T-cell (primary cell): ENCODE measurements around the gene PGGT1B. TPM values are rescaled to one million over a fixed set of nuclear protein-coding genes. Genes with fewer than 3 reads are reported as not detected.
A peak's percentile ranks its signal among the peaks of the same experiment; 100 is the strongest.

ENCODE experiments used
- ATAC-seq, 4 experiments: fragments of 200-7000 bp in 3 of 4; fragments of 150-1000 bp in 1 of 4; cut with Tn5 transposase; replicated peaks in 1 of 4; 1 replicate in 3 of 4; 2 replicates in 1 of 4; pipeline ENCODE4 v1.10.0; 2021; ENCODE audit warnings: moderate library complexity in 3 of 4, mild to moderate bottlenecking in 2 of 4, moderate number of reproducible peaks in 1 of 4
- CTCF ChIA-PET, 2 donors: fragments of 300-600 bp; sonication (Branson Sonifier 250); formaldehyde crosslinking; loops; one replicate each; lab custom pipeline; 2022; ENCODE audit warnings: antibody characterized with exemption in 2 of 2; lab: Charles Lee
- POLR2A ChIA-PET, 2 donors: fragments of 300-600 bp; sonication (Branson Sonifier 250); formaldehyde crosslinking; loops; one replicate each; lab custom pipeline; 2022; ENCODE audit warnings: antibody characterized with exemption in 2 of 2; lab: Charles Lee
- DNase-seq, 35 experiments: peaks; one replicate each; pipeline versions ENCODE4 v3.0.0 to v3.0.0-alpha.2; 2013 to 2023
- H3K27ac ChIP-seq: one replicate; pipeline ENCODE4 v1.5.1; 2013; ENCODE audit warnings: low read length
- H3K27me3 ChIP-seq, 2 experiments: replicated peaks in 1 of 2; 1 replicate in 1 of 2; 2 replicates in 1 of 2; pipeline versions ENCODE4 v1.6.1 to v1.7.0; 2013; ENCODE audit warnings: low read length in 1 of 2, mixed read lengths in 1 of 2; ENCODE audit not compliant: control insufficient read depth in 2 of 2, insufficient read depth in 2 of 2; ENCODE audit errors: extremely low read depth in 1 of 2
- H3K36me3 ChIP-seq, 2 donors: 1 replicate in 1 of 2; 2 replicates in 1 of 2; pipeline versions ENCODE4 v1.6.1 to v1.7.0; 2013; ENCODE audit warnings: low read length in 1 of 2; ENCODE audit not compliant: control insufficient read depth in 2 of 2, insufficient read depth in 1 of 2; ENCODE audit errors: extremely low read depth in 1 of 2
- H3K4me1 ChIP-seq, 2 experiments: 1 replicate in 1 of 2; 2 replicates in 1 of 2; pipeline versions ENCODE4 v1.6.1 to v1.7.0; 2013; ENCODE audit warnings: low read length in 2 of 2, mixed read lengths in 1 of 2; ENCODE audit not compliant: insufficient read depth in 2 of 2, control insufficient read depth in 1 of 2; ENCODE audit errors: extremely low read depth in 1 of 2
- H3K4me3 ChIP-seq, 2 donors: 1 replicate in 1 of 2; 2 replicates in 1 of 2; pipeline versions ENCODE4 v1.5.1 to v1.7.0; 2013; ENCODE audit warnings: mild to moderate bottlenecking in 2 of 2, low read length in 1 of 2, moderate library complexity in 1 of 2; ENCODE audit not compliant: control insufficient read depth in 1 of 2; ENCODE audit errors: extremely low read depth in 1 of 2
- H3K9me3 ChIP-seq: 2 replicates; pipeline ENCODE4 v1.7.0; 2013
- H3K27ac Mint-ChIP-seq, 2 donors: one replicate each; pipeline ENCODE4 v1.8.0; 2020 to 2021; ENCODE audit warnings: mild to moderate bottlenecking in 2 of 2, mixed read lengths in 2 of 2
- H3K27me3 Mint-ChIP-seq, 2 donors: one replicate each; pipeline ENCODE4 v1.8.0; 2021 to 2022; ENCODE audit warnings: mixed read lengths in 2 of 2
- H3K36me3 Mint-ChIP-seq: one replicate; pipeline ENCODE4 v1.8.0; 2021; ENCODE audit warnings: mixed read lengths
- H3K4me1 Mint-ChIP-seq, 3 donors: one replicate each; pipeline ENCODE4 v1.8.0; 2020 to 2022; ENCODE audit warnings: mixed read lengths in 3 of 3, mild to moderate bottlenecking in 1 of 3
- H3K4me3 Mint-ChIP-seq, 3 donors: one replicate each; pipeline ENCODE4 v1.8.0; 2020 to 2022; ENCODE audit warnings: mild to moderate bottlenecking in 3 of 3, mixed read lengths in 3 of 3, moderate library complexity in 3 of 3
- H3K9me3 Mint-ChIP-seq, 3 donors: one replicate each; pipeline ENCODE4 v1.8.0; 2020 to 2022; ENCODE audit warnings: mixed read lengths in 3 of 3
- WGBS: methylation state at CpG from one replicate; pipeline ENCODE4 v1.1.5; 2013; ENCODE audit warnings: missing lambda C conversion rate; ENCODE audit not compliant: insufficient coverage; 5-methylcytosine and 5-hydroxymethylcytosine counted together
- total RNA-seq, 35 experiments: library from RNA in 6 of 35; stranded (reverse) in 6 of 35; fragments of 120-200 nt in 1 of 35; gene quantifications; one replicate each; pipeline versions ENCODE4 v1.2.1 to v1.2.4 and lab custom pipeline; 2013 to 2026

The PGGT1B gene
- total RNA-seq, 5 donors from 2014 or later (not counting 1 experiment from before 2014, with no cell fraction given), result 35.0 to 45.6 (median 36.0) TPM

DNA sequence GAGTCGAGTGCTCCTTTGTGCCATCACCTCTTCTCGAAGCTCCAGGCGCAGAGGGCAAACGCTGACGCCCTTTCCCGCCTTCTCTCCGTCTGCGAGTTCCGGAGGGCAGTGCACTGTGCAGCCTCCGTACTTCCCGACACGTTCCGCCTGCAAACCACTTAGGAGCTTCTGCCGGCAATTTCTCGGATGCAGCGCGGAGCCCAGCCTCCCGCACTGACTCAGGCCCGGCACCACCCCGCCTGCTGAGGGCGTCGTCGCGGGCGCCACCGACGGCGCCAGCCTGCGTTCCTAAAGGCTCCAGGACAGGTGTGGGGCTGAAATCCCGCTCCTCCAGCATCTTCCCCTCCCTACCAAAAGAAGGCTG, 83.7 kb downstream of the PGGT1B start:
- POLR2A ChIA-PET, result no interaction called here

GRCh38 chr5:115170929-115171510, 91.7 kb downstream of the PGGT1B start:
- ATAC-seq (no peak), DNase-seq (no peak)
- Histone ChIP-seq H3K4me1 (peaks cover 8 to 21% of the 10 kb centered on the region in 2 experiments), H3K36me3 (no peaks in the 10 kb centered on the region), H3K27me3 (peaks cover 4 to 54% of the 10 kb centered on the region in 2 experiments), H3K27ac (no peak overlapping the region), H3K9me3 (no peaks in the 10 kb centered on the region), H3K4me3 (peak overlapping the region; percentile 57 to 66)
- Mint-ChIP-seq H3K4me3 (peak overlapping the region; percentile 74 to 85 (median 76)), H3K36me3 (peaks cover 6% of the 10 kb centered on the region), H3K4me1 (peaks cover 9 to 17% (median 10%) of the 10 kb centered on the region in 3 donors), H3K9me3 (peaks cover 2 to 6% (median 6%) of the 10 kb centered on the region in 3 donors), H3K27ac (no peak overlapping the region), H3K27me3 (peaks cover 57 to 73% of the 10 kb centered on the region in 2 donors)
- POLR2A ChIA-PET, result interaction anchor here in 1 of 2 donors (0.6 kb wide), 1 partner anchor 62 kb away, joined by 4 read pairs; no protein-coding TSS in a partner anchor
- CTCF ChIA-PET, result interaction anchor here in 1 of 2 donors (0.7 kb wide), 1 partner anchor 126 kb away, joined by 3 read pairs; the partner anchor contains the start of gene CCDC112
- WGBS, result 20% methylated on average over 7 of the region's 16 CpGs

More for the DNA sequence above, 83.7 kb downstream of the PGGT1B start:
- Histone ChIP-seq H3K36me3 (no peaks in the 10 kb centered on the region), H3K4me3 (peak overlapping the region in 1 of 2 donors; percentile 69), H3K4me1 (peaks cover 2 to 17% of the 10 kb centered on the region in 2 experiments), H3K27ac (no peak overlapping the region), H3K9me3 (peaks cover 3% of the 10 kb centered on the region), H3K27me3 (peaks cover 26 to 42% of the 10 kb centered on the region in 2 experiments)
- CTCF ChIA-PET, result interaction anchor here in 1 of 2 donors (0.5 kb wide), 1 partner anchor 77 kb away, joined by 4 read pairs; no protein-coding TSS in a partner anchor
- peak overlapping the region in 2 of 3 donors; percentile 6 to 90 for H3K4me3 Mint-ChIP-seq
- WGBS, result 27% methylated on average over 30 of the region's 30 CpGs
- no peak overlapping the region for H3K27ac Mint-ChIP-seq
- no peak for DNase-seq
- no peaks in the 10 kb centered on the region for H3K36me3 Mint-ChIP-seq
- H3K27me3 Mint-ChIP-seq, result peaks cover 70 to 73% of the 10 kb centered on the region in 2 donors
- peak in 1 of 4 experiments; percentile 16 for ATAC-seq
- peaks cover 7 to 13% (median 11%) of the 10 kb centered on the region in 3 donors for H3K4me1 Mint-ChIP-seq
- peaks cover 0 to 3% (median 0%) of the 10 kb centered on the region in 3 donors for H3K9me3 Mint-ChIP-seq

DNA sequence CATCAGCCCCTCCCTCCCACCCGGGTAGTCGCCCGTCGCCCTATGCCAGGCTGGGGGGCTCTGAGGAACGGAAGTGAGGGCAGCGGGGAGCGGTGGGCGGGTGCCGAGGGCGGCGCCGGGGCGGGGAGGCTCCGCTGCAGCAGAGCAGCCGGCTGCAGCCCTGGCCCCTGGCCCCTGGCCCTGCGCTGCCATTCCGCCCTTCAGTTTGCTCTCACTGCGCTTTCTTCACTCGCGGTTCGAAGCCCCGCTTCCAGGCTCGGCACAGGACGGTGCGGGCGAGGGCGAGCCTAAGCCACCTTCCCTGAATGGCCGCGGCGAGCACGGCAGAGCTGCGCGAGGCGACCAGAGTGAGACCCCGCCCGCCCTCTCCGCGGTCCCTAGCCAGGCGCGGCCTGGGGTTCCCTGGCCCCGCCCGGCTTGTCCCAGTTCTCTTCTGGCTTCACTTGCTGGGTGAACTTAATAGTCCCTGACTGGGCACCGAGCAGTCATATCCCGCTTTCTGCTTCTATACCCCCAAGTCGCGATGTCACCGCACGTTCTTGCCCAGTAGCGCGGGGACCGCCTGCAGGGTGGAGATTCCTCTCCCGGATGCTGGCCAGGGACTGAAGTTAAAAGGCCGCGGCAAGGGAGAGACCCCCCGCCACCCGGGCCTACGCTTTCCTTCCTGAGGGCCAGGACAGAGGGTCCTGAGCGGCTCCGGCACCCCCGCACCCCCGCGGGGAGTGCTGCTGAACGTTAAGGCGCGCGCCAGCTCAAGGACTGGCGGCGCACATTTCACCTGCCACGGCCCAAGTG, 92.3 kb downstream of the PGGT1B start:
- Histone ChIP-seq H3K36me3 (no peaks in the 10 kb centered on the region), H3K27ac (no peak overlapping the region), H3K4me3 (peak overlapping the region; percentile 57 to 80), H3K4me1 (peaks cover 8 to 21% of the 10 kb centered on the region in 2 experiments), H3K27me3 (peaks cover 4 to 57% of the 10 kb centered on the region in 2 experiments), H3K9me3 (no peaks in the 10 kb centered on the region)
- under 1% methylated on average over 57 of the region's 69 CpGs for WGBS
- ChIA-PET POLR2A (no interaction called here), CTCF (no interaction called here)
- Mint-ChIP-seq H3K4me1 (peaks cover 9 to 17% (median 10%) of the 10 kb centered on the region in 3 donors), H3K36me3 (peaks cover 6% of the 10 kb centered on the region), H3K27ac (no peak overlapping the region), H3K9me3 (peaks cover 2 to 6% (median 6%) of the 10 kb centered on the region in 3 donors), H3K27me3 (peaks cover 54 to 78% of the 10 kb centered on the region in 2 donors), H3K4me3 (peak overlapping the region; percentile 76 to 85 (median 79))
- DNase-seq (peak in 3 of 35 experiments; percentile 6 to 20 (median 15)), ATAC-seq (peak in 2 of 4 experiments; percentile 1 to 65)

DNA sequence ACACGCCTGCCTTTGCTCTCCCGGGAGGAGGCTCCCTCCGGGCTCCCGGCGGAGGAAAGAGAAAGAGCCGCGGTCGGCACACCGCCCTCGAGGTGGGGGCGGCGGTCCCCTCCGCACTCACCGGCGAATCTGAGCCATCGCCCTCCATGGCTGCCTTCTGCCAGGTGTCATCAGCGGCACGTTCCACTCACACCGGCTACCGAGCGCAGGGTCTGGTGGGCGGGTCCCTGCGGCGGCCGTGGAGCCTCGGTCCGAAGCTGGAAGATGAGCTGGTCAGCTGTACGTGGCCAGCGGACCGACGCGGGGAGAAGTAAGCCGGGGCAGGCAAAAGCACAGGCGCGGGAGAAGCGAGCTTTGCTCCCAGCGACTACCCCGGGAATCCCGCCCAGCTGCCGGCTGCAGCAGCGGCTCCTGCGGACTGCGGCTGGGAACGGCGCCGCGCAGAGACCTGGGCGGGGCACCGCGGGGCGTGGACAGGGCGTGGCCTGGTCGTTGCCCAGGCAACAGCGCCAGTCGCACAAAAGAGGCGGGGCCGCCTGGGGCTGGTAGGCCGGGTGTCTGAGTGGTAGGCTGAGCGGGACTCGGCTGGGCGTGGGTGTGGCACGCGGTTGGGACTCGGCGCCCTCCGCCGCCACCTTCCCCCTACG, 93.1 kb downstream of the PGGT1B start, which contains the start of gene TRIM36:
TRIM36 (minus strand) TSS at position 422 of the 647 bp plus-strand sequence; CDS start at position 148, 274 bp downstream.
- POLR2A ChIA-PET, result no interaction called here
- H3K4me3 ChIP-seq, result peak within 1 kb of the TSS; percentile 57 to 80
- peaks cover 4 to 63% of the 10 kb centered on the region in 2 experiments for H3K27me3 ChIP-seq
- H3K4me1 ChIP-seq, result peaks cover 8 to 21% of the 10 kb centered on the region in 2 experiments
- Mint-ChIP-seq H3K9me3 (peaks cover 2 to 6% (median 6%) of the 10 kb centered on the region in 3 donors), H3K36me3 (peaks cover 6% of the 10 kb centered on the region), H3K4me3 (peak within 1 kb of the TSS; percentile 76 to 85 (median 79)), H3K27ac (no peak within 1 kb of the TSS), H3K4me1 (peaks cover 9 to 17% (median 10%) of the 10 kb centered on the region in 3 donors), H3K27me3 (peaks cover 53 to 82% of the 10 kb centered on the region in 2 donors)
- no peaks in the 10 kb centered on the region for H3K9me3 ChIP-seq
- CTCF ChIA-PET, result no interaction called here
- H3K36me3 ChIP-seq, result no peaks in the 10 kb centered on the region
- no peak within 1 kb of the TSS for H3K27ac ChIP-seq
- ATAC-seq, result peak; percentile 87 to 93 (median 90)
- peak; percentile 62 to 90 (median 77) for DNase-seq
- WGBS, result under 1% methylated on average over 51 of the region's 68 CpGs

DNA sequence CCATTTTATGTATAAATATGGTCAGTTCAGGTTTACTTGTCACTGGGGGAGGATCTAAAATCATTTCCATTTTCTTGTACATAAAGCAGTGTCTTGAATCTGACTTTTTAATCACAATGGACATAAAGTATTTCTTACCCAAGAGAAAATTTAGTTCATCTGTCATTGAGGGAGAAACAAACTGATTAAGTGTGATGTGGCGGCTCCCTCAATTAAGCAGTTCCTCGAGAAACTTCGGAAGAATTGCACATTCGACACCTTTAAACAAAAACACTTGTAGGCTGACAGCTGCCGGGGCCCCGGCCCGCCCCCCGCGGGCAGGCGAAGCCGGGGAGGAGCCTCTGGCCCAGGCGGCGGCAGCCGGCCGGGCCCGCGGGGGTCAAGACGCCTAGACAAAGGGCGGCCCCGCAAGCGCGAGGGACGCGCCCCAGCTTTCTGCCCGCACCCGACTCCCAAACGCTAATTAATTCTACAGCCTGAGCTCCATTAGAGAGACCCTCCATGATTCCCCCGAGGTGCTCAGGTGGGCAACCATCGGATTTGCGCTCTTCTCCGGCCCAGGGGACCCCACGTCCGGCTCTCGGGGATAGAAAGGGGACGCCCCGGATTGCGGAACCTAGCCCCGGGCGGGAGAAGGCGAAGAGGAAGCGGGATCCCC, 93.7 kb downstream of the PGGT1B start:
- WGBS, result 4% methylated on average over 41 of the region's 41 CpGs
- DNase-seq (peak in 2 of 35 experiments; percentile 1 to 6), ATAC-seq (no peak)
- Mint-ChIP-seq H3K4me3 (peak overlapping the region; percentile 76 to 85 (median 79)), H3K4me1 (peaks cover 9 to 17% (median 10%) of the 10 kb centered on the region in 3 donors), H3K27ac (no peak overlapping the region), H3K36me3 (peaks cover 6% of the 10 kb centered on the region), H3K27me3 (peaks cover 53 to 82% of the 10 kb centered on the region in 2 donors), H3K9me3 (peaks cover 2 to 6% (median 6%) of the 10 kb centered on the region in 3 donors)
- H3K36me3 ChIP-seq, result no peaks in the 10 kb centered on the region
- CTCF ChIA-PET, result no interaction called here
- no peak overlapping the region for H3K27ac ChIP-seq
- peaks cover 4 to 63% of the 10 kb centered on the region in 2 experiments for H3K27me3 ChIP-seq
- peak overlapping the region; percentile 57 to 80 for H3K4me3 ChIP-seq
- no peaks in the 10 kb centered on the region for H3K9me3 ChIP-seq
- H3K4me1 ChIP-seq, result peaks cover 8 to 21% of the 10 kb centered on the region in 2 experiments
- POLR2A ChIA-PET, result no interaction called here
